ENCODE measurements around the gene LZTS3. TPM values are rescaled to one million over a fixed set of nuclear protein-coding genes. Genes with fewer than 3 reads are reported as not detected.

LZTS3 gene
- total and polyA plus RNA-seq, 2 of the 13 experiments (the other 11 are each of a cell fraction or from before 2014, with no cell fraction given) = 10.1 to 31.3 TPM

DNA sequence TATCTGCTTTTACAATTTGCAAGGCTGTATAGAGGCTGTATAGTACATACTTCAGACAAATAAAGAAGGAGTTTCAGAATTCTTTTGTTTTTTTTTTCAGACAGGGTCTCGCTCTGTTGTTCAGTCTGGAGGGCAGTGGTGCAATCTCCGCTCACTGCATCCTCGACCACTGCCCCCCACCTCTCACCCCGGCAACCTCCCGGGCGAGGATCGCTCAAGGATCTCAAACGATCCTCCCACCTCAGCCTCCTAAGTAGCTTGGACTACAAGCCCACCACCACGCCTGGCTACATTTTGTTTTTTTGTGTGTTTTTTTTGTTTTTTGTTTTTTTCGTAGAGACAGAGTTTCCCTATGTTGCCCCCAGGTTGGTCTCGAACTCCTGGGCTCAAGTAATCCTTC, 15.5 kb downstream of the LZTS3 start:
- Histone ChIP-seq H2AFZ (ENCODE audit: low read length) (no peak overlapping the region), H3K9me3 (ENCODE audit: low read length) (no peaks in the 10 kb centered on the region), H3K27me3 (ENCODE audit: control insufficient read depth in 1 of 2, insufficient read depth in 2 of 2, low read length in 2 of 2) (no peaks in the 10 kb centered on the region; a peak in 1 of 5 replicates), H3K4me3 (replicated peaks in 1 of 3; ENCODE audit: insufficient read depth in 1 of 3, low read depth in 2 of 3, low read length in 3 of 3) (peak overlapping the region; percentile 90 to 95 (median 91)), H3K4me2 (ENCODE audit: low read depth, low read length) (peak overlapping the region; percentile 98), H3K36me3 (replicated peaks in 1 of 2; ENCODE audit: control insufficient read depth in 1 of 2, insufficient read depth in 2 of 2, low read length in 2 of 2) (peaks cover 10 to 22% of the 10 kb centered on the region in 2 experiments), H3K27ac (ENCODE audit: extremely low read length, insufficient read depth, low read length) (no peak overlapping the region), H4K20me1 (ENCODE audit: insufficient read depth, low read length) (peaks cover 37% of the 10 kb centered on the region), H3K79me2 (ENCODE audit: insufficient read depth, low read length) (peaks cover 70% of the 10 kb centered on the region), H3K4me1 (ENCODE audit: insufficient read depth, low read length) (peaks cover 50% of the 10 kb centered on the region), H3K9ac (ENCODE audit: insufficient read depth, low read depth, low read length) (peak overlapping the region; percentile 97)
- intact Hi-C loops (cut with micrococcal nuclease; ENCODE audit: unreplicated experiment) = loop anchor here (2.0 kb wide), 1 partner anchor 35 kb away; no protein-coding TSS in a partner anchor
- ATAC-seq = no peak
- WGBS (ENCODE audit: low lambda C conversion rate) = 70% methylated on average over 11 of the region's 11 CpGs
- BruUV-seq (replicated peaks) = no TSS peak
- TF ChIP-seq KLF6 (CRISPR knock-in tag; IDR thresholded peaks at IDR 0.05) (0 out of 2 replicates have a peak, but pooled peaks have one; percentile 3), DRAP1 (CRISPR knock-in tag; IDR thresholded peaks at IDR 0.05) (no peak)
- POLR2A ChIA-PET = interaction anchor here (1.5 to 6.6 kb wide), 3 partner anchors 12 to 112 kb away, joined by 5 to 81 read pairs (median 22); partner anchors contain the start of gene MRPS26
- no peak for FAIRE-seq
- in situ Hi-C loops (cut with HindIII; ENCODE audit: extremely low pct_ligation_motif_present, low pct_unique_long_range_greater_than_20kb) = no loop called here
- no peak for DNase-seq (ENCODE audit: low spot score)
- CTCF ChIA-PET (ENCODE audit: low intra/inter-chr PET ratio, low total read pairs) = no interaction called here

GRCh38 chr20:3156811-3157619, 16.3 kb downstream of the LZTS3 start:
- in situ Hi-C loops (cut with HindIII; ENCODE audit: extremely low pct_ligation_motif_present, low pct_unique_long_range_greater_than_20kb) (no loop called here), intact Hi-C loops (cut with micrococcal nuclease; ENCODE audit: unreplicated experiment) (no loop called here)
- no peak for DNase-seq (ENCODE audit: low spot score)
- Histone ChIP-seq H3K79me2 (ENCODE audit: insufficient read depth, low read length) (peaks cover 77% of the 10 kb centered on the region), H3K9me3 (ENCODE audit: low read length) (no peaks in the 10 kb centered on the region), H3K27me3 (ENCODE audit: control insufficient read depth in 1 of 2, insufficient read depth in 2 of 2, low read length in 2 of 2) (no peaks in the 10 kb centered on the region; a peak in 1 of 5 replicates), H3K4me2 (ENCODE audit: low read depth, low read length) (peak overlapping the region; percentile 98), H3K36me3 (replicated peaks in 1 of 2; ENCODE audit: control insufficient read depth in 1 of 2, insufficient read depth in 2 of 2, low read length in 2 of 2) (peaks cover 10 to 26% of the 10 kb centered on the region in 2 experiments), H2AFZ (ENCODE audit: low read length) (no peak overlapping the region), H3K4me3 (replicated peaks in 1 of 3; ENCODE audit: insufficient read depth in 1 of 3, low read depth in 2 of 3, low read length in 3 of 3) (peak overlapping the region; percentile 90 to 95 (median 91); a peak in 3 of 6 replicates), H3K4me1 (ENCODE audit: insufficient read depth, low read length) (peaks cover 42% of the 10 kb centered on the region), H3K27ac (ENCODE audit: extremely low read length, insufficient read depth, low read length) (no peak overlapping the region), H4K20me1 (ENCODE audit: insufficient read depth, low read length) (peaks cover 37% of the 10 kb centered on the region), H3K9ac (ENCODE audit: insufficient read depth, low read depth, low read length) (peak overlapping the region; percentile 97)
- no TSS peak for BruUV-seq (replicated peaks)
- FAIRE-seq = no peak
- 76% methylated on average over 8 of the region's 8 CpGs for WGBS (ENCODE audit: low lambda C conversion rate)
- POLR2A ChIA-PET = interaction anchor here (1.5 to 6.6 kb wide), 3 partner anchors 13 to 111 kb away, joined by 5 to 81 read pairs (median 22); partner anchors contain the start of gene MRPS26
- CTCF ChIA-PET (ENCODE audit: low intra/inter-chr PET ratio, low total read pairs) = no interaction called here
- no peak for ATAC-seq
- peak; percentile 59; the same call in 1 of the 2 replicates for TF ChIP-seq PPARG (CRISPR knock-in tag; conservative IDR thresholded peaks at IDR 0.05)
- peak; percentile 72 for TF ChIP-seq SKI (IDR thresholded peaks at IDR 0.05; ENCODE audit: partially characterized antibody)
- 0 out of 2 replicates have a peak, but pooled peaks have one; percentile 18 for TF ChIP-seq MTF2 (CRISPR knock-in tag; IDR thresholded peaks at IDR 0.05; ENCODE audit: borderline replicate concordance)
- TF ChIP-seq ATF7 (IDR thresholded peaks at IDR 0.05) = no peak
- no peak for TF ChIP-seq ATF7 (CRISPR knock-in tag; IDR thresholded peaks at IDR 0.05)
- TF ChIP-seq NR2F1 (CRISPR knock-in tag; IDR thresholded peaks at IDR 0.05) = peak in 1 of 2 experiments; percentile 40; a peak in 2 of 4 replicates
- TF ChIP-seq GABPA (IDR thresholded peaks at IDR 0.05; ENCODE audit: low read depth, low read length) = no peak
- TF ChIP-seq GABPA (CRISPR knock-in tag; IDR thresholded peaks at IDR 0.05; ENCODE audit: low read depth) = 0 out of 2 replicates have a peak, but pooled peaks have one; percentile 21
- TF ChIP-seq NCOR1 (IDR thresholded peaks at IDR 0.05; ENCODE audit: borderline replicate concordance, low read length) = peak; percentile 43; the same call in 1 of the 2 replicates
- 0 out of 2 replicates have a peak, but pooled peaks have one; percentile 10 for TF ChIP-seq SAP130 (CRISPR knock-in tag; IDR thresholded peaks at IDR 0.05; ENCODE audit: low read depth)
- TF ChIP-seq GFI1 (CRISPR knock-in tag; IDR thresholded peaks at IDR 0.05; ENCODE audit: borderline replicate concordance) = 0 out of 2 replicates have a peak, but pooled peaks have one; percentile 33
- no peak for TF ChIP-seq HNRNPL (IDR thresholded peaks at IDR 0.05; ENCODE audit: low read depth, low read length)
- TF ChIP-seq ZMYM3 (CRISPR knock-in tag; IDR thresholded peaks at IDR 0.05) = no peak
- peak; percentile 74 for TF ChIP-seq RARA (CRISPR knock-in tag; IDR thresholded peaks at IDR 0.05)
- 0 out of 2 replicates have a peak, but pooled peaks have one; percentile 35 for TF ChIP-seq NR2F2 (IDR thresholded peaks at IDR 0.05; ENCODE audit: borderline replicate concordance, low read depth)
- 0 out of 2 replicates have a peak, but pooled peaks have one; percentile 13 for TF ChIP-seq IRF2 (CRISPR knock-in tag; IDR thresholded peaks at IDR 0.05)
- peak; percentile 63 for TF ChIP-seq TBL1XR1 (IDR thresholded peaks at IDR 0.05; ENCODE audit: borderline replicate concordance, low read length, partially characterized antibody)
